GM23248 (cell line): Measurements from ENCODE around the gene FILIP1L. TPM values are rescaled to one million over a fixed set of nuclear protein-coding genes. Genes with fewer than 3 reads are reported as not detected.
A peak's percentile ranks its signal among the peaks of the same experiment; 100 is the strongest.

Experiments used
- DNase-seq: peaks from one replicate; pipeline ENCODE4 v3.0.0-alpha.2; 2015
- H2AFZ ChIP-seq: fragments of 200-600 bp; sonication (generic); 2 replicates; pipeline ENCODE4 v1.6.1; 2016; ENCODE audit warnings: antibody characterized with exemption
- H3F3A ChIP-seq: fragments of 200-600 bp; sonication (generic); 2 replicates; pipeline ENCODE4 v1.6.1; 2016; ENCODE audit warnings: mild to moderate bottlenecking, antibody characterized with exemption, mixed run types; ENCODE audit not compliant: insufficient read depth
- H3K27ac ChIP-seq: fragments of 200-600 bp; sonication (generic); 2 replicates; pipeline ENCODE4 v1.5.1; 2016; ENCODE audit warnings: mild to moderate bottlenecking
- H3K27me3 ChIP-seq: fragments of 200-600 bp; sonication (generic); replicated peaks from 2 replicates; pipeline ENCODE4 v1.6.1; 2016; ENCODE audit warnings: mild to moderate bottlenecking; ENCODE audit not compliant: insufficient read depth
- H3K36me3 ChIP-seq: fragments of 200-600 bp; sonication (generic); 2 replicates; pipeline ENCODE4 v1.6.1; 2016; ENCODE audit warnings: low read depth, mild to moderate bottlenecking
- H3K4me1 ChIP-seq: fragments of 200-600 bp; sonication (generic); 2 replicates; pipeline ENCODE4 v1.6.1; 2016; ENCODE audit warnings: mild to moderate bottlenecking; ENCODE audit not compliant: insufficient read depth
- H3K4me2 ChIP-seq: fragments of 200-600 bp; sonication (generic); one replicate; pipeline ENCODE4 v1.6.1; 2016; ENCODE audit warnings: mild to moderate bottlenecking; ENCODE audit not compliant: unreplicated experiment
- H3K4me3 ChIP-seq: fragments of 200-600 bp; sonication (generic); 2 replicates; pipeline ENCODE4 v1.5.1; 2016; ENCODE audit warnings: mild to moderate bottlenecking
- H3K79me2 ChIP-seq: fragments of 200-600 bp; sonication (generic); 2 replicates; pipeline ENCODE4 v1.6.1; 2016; ENCODE audit warnings: mild to moderate bottlenecking; ENCODE audit not compliant: insufficient read depth
- H3K9ac ChIP-seq: fragments of 200-600 bp; sonication (generic); 2 replicates; pipeline ENCODE4 v1.6.1; 2016; ENCODE audit warnings: mild to moderate bottlenecking
- H3K9me2 ChIP-seq: fragments of 200-600 bp; sonication (generic); 2 replicates; pipeline ENCODE4 v1.6.1; 2016; ENCODE audit warnings: mixed run types, mild to moderate bottlenecking, moderate library complexity; ENCODE audit not compliant: insufficient read depth
- H3K9me3 ChIP-seq: fragments of 200-600 bp; sonication (generic); one replicate; pipeline ENCODE4 v1.6.1; 2017; ENCODE audit warnings: low read depth
- H4K20me1 ChIP-seq: fragments of 200-600 bp; sonication (generic); 2 replicates; pipeline ENCODE4 v1.6.0; 2016; ENCODE audit not compliant: insufficient read depth
- EZH2 ChIP-seq: fragments of 200-600 bp; sonication (generic); IDR thresholded peaks from 2 replicates; pipeline ENCODE4 v1.6.1; 2018; ENCODE audit warnings: antibody characterized with exemption, mild to moderate bottlenecking; ENCODE audit not compliant: insufficient read depth, poor library complexity, severe bottlenecking
- EZH2phosphoT487 ChIP-seq: fragments of 200-600 bp; sonication (generic); IDR thresholded peaks from 2 replicates; pipeline ENCODE4 v1.6.1; 2018; ENCODE audit warnings: antibody characterized with exemption, moderate library complexity, mild to moderate bottlenecking, low read depth; ENCODE audit not compliant: insufficient read depth
- WGBS, 2 experiments: methylation state at CpG; one replicate each; pipeline ENCODE4 v1.1.6; 2015 to 2017; ENCODE audit warnings: low lambda C conversion rate in 2 of 2, low coverage in 1 of 2; ENCODE audit errors: missing lambda C conversion rate in 2 of 2; 5-methylcytosine and 5-hydroxymethylcytosine counted together
- in situ Hi-C: fragments of 300-500 bp; cut with MboI; formaldehyde crosslinking; loops from 2 replicates; pipeline ENCODE4 v1.15.0; 2020
- polyA plus RNA-seq: library from polyadenylated mRNA; unstranded; fragments of >200 nt; fragmentation: Nextera tagmentation; extraction: Ambion mirVana; gene quantifications from 2 replicates; pipeline ENCODE4 v1.2.1, GENCODE V29; 2016
- total RNA-seq: library from RNA; depleted of rRNA; stranded (reverse); fragments of >200 nt; shearing (Covaris generic); gene quantifications from 2 replicates; pipeline ENCODE4 v1.2.3, GENCODE V29; 2014

Gene FILIP1L
- total and polyA plus RNA-seq, 2 experiments from 2014 or later, result 45.0 to 66.3 TPM

- no peaks in the 10 kb centered on the region for H3K9me3 ChIP-seq
- H3K9me2 ChIP-seq, result no peaks in the 10 kb centered on the region
- TF ChIP-seq EZH2 (no peak), EZH2phosphoT487 (no peak)
- no peak overlapping the region for H2AFZ ChIP-seq
- no peaks in the 10 kb centered on the region for H4K20me1 ChIP-seq
- H3K4me2 ChIP-seq, result no peak overlapping the region
- H3F3A ChIP-seq, result no peaks in the 10 kb centered on the region
- H3K4me1 ChIP-seq, result no peaks in the 10 kb centered on the region
- H3K27me3 ChIP-seq, result no peaks in the 10 kb centered on the region
- H3K36me3 ChIP-seq, result no peaks in the 10 kb centered on the region
- no peak overlapping the region for H3K27ac ChIP-seq
- no peak for DNase-seq
- 88 to 93% methylated on average over 6 of the region's 6 CpGs for WGBS, 2 experiments
- H3K79me2 ChIP-seq, result no peaks in the 10 kb centered on the region
- H3K4me3 ChIP-seq, result no peak overlapping the region
- in situ Hi-C loops, result no loop called here
- H3K9ac ChIP-seq, result no peak overlapping the region
These were observed 16.9 kb upstream of the FILIP1L start for GRCh38 chr3:100131241-100131640.

GRCh38 chr3:100129941-100130340 is 15.6 kb upstream of the FILIP1L start:
- no peaks in the 10 kb centered on the region for H3K79me2 ChIP-seq
- no peaks in the 10 kb centered on the region for H3F3A ChIP-seq
- no peaks in the 10 kb centered on the region for H3K9me3 ChIP-seq
- no peaks in the 10 kb centered on the region for H3K36me3 ChIP-seq
- no peaks in the 10 kb centered on the region for H3K4me1 ChIP-seq
- in situ Hi-C loops, result no loop called here
- H3K4me2 ChIP-seq, result no peak overlapping the region
- H2AFZ ChIP-seq, result no peak overlapping the region
- DNase-seq, result no peak
- no peak overlapping the region for H3K27ac ChIP-seq
- H3K4me3 ChIP-seq, result no peak overlapping the region
- H3K9me2 ChIP-seq, result no peaks in the 10 kb centered on the region
- H3K27me3 ChIP-seq, result no peaks in the 10 kb centered on the region
- TF ChIP-seq EZH2 (no peak), EZH2phosphoT487 (no peak)
- H4K20me1 ChIP-seq, result no peaks in the 10 kb centered on the region
- WGBS, 2 experiments, result 100% methylated on average over 1 of the region's 1 CpG
- no peak overlapping the region for H3K9ac ChIP-seq

GRCh38 chr3:100128565-100128964 is 14.3 kb upstream of the FILIP1L start:
- TF ChIP-seq EZH2 (no peak), EZH2phosphoT487 (no peak)
- H3K9me3 ChIP-seq, result no peaks in the 10 kb centered on the region
- H4K20me1 ChIP-seq, result no peaks in the 10 kb centered on the region
- H3K9me2 ChIP-seq, result no peaks in the 10 kb centered on the region
- H3F3A ChIP-seq, result no peaks in the 10 kb centered on the region
- no peak overlapping the region for H3K27ac ChIP-seq
- H3K9ac ChIP-seq, result no peak overlapping the region
- no peaks in the 10 kb centered on the region for H3K36me3 ChIP-seq
- 85% methylated on average over 5 of the region's 5 CpGs for WGBS, 2 experiments
- no peak overlapping the region for H2AFZ ChIP-seq
- no peak for DNase-seq
- no peaks in the 10 kb centered on the region for H3K27me3 ChIP-seq
- H3K4me2 ChIP-seq, result no peak overlapping the region
- in situ Hi-C loops, result no loop called here
- H3K4me3 ChIP-seq, result no peak overlapping the region
- no peaks in the 10 kb centered on the region for H3K79me2 ChIP-seq
- no peaks in the 10 kb centered on the region for H3K4me1 ChIP-seq

GRCh38 chr3:100127792-100128191 is 13.5 kb upstream of the FILIP1L start:
- in situ Hi-C loops, result no loop called here
- Histone ChIP-seq H3K27ac (no peak overlapping the region), H3K9me3 (no peaks in the 10 kb centered on the region), H3K9me2 (no peaks in the 10 kb centered on the region), H2AFZ (no peak overlapping the region), H3K36me3 (no peaks in the 10 kb centered on the region), H3F3A (no peaks in the 10 kb centered on the region), H3K27me3 (no peaks in the 10 kb centered on the region), H3K4me3 (no peak overlapping the region), H3K4me1 (no peaks in the 10 kb centered on the region), H4K20me1 (no peaks in the 10 kb centered on the region), H3K4me2 (no peak overlapping the region), H3K79me2 (no peaks in the 10 kb centered on the region), H3K9ac (no peak overlapping the region)
- no peak for TF ChIP-seq EZH2
- no peak for TF ChIP-seq EZH2phosphoT487
- 47 to 59% methylated on average over 2 of the region's 2 CpGs for WGBS, 2 experiments
- DNase-seq, result no peak

- no peak overlapping the region for H3K27ac ChIP-seq
- no peaks in the 10 kb centered on the region for H4K20me1 ChIP-seq
- no peaks in the 10 kb centered on the region for H3F3A ChIP-seq
- no peaks in the 10 kb centered on the region for H3K79me2 ChIP-seq
- no peak overlapping the region for H2AFZ ChIP-seq
- H3K9me3 ChIP-seq, result no peaks in the 10 kb centered on the region
- in situ Hi-C loops, result no loop called here
- no peaks in the 10 kb centered on the region for H3K27me3 ChIP-seq
- no peak overlapping the region for H3K4me2 ChIP-seq
- H3K4me3 ChIP-seq, result no peak overlapping the region
- WGBS, 2 experiments, result 73 to 75% methylated on average over 5 of the region's 5 CpGs
- no peaks in the 10 kb centered on the region for H3K4me1 ChIP-seq
- TF ChIP-seq EZH2phosphoT487, result no peak
- TF ChIP-seq EZH2, result no peak
- peak; percentile 6 for DNase-seq
- H3K9ac ChIP-seq, result no peak overlapping the region
- no peaks in the 10 kb centered on the region for H3K9me2 ChIP-seq
- no peaks in the 10 kb centered on the region for H3K36me3 ChIP-seq
These were observed 11.0 kb upstream of the FILIP1L start for GRCh38 chr3:100125161-100125938.
